Measurements from ENCODE around the gene PSMC4. TPM values are rescaled to one million over a fixed set of nuclear protein-coding genes. Genes with fewer than 3 reads are reported as not detected.

PSMC4 gene
- total RNA-seq, 4 donors from 2014 or later = 165 to 238 (median 219) TPM

DNA sequence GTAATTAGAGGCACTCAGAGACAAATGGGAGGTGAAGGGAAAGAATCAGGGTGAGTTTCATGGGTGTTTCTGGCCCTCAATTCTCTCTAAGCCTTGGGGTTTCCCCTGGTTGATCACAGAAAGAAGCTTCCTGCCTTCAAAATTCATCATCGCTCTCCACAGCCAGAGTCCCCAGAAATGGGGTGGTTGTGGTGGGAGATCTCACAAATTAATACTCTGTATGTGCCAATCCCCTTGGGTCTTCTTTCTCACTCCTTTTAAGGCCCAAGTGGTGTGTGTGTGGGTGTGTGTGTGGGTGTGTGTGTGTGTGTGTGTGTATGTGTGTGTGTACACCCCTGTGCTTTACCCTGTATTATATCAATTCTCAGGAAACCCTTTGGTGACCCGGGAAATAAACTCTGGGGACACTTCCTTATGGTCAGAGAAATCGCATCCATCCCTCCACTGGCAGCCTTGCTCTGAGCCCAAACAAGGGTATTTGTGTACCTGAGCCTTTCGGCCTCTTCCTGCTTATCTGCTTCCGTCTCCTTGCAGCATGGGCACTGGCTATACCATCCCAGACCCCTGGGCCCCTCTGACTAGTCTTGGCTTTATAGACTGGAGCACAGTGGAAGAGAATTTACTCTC lies 33.8 kb upstream of the PSMC4 start:
- H3K4me1 ChIP-seq = no peaks in the 10 kb centered on the region
- H3K9me3 ChIP-seq = no peaks in the 10 kb centered on the region
- no peak for ATAC-seq
- no peak for DNase-seq
- TF ChIP-seq POLR2A (IDR thresholded peaks at IDR 0.05) = no peak
- TF ChIP-seq, protein P1, sequence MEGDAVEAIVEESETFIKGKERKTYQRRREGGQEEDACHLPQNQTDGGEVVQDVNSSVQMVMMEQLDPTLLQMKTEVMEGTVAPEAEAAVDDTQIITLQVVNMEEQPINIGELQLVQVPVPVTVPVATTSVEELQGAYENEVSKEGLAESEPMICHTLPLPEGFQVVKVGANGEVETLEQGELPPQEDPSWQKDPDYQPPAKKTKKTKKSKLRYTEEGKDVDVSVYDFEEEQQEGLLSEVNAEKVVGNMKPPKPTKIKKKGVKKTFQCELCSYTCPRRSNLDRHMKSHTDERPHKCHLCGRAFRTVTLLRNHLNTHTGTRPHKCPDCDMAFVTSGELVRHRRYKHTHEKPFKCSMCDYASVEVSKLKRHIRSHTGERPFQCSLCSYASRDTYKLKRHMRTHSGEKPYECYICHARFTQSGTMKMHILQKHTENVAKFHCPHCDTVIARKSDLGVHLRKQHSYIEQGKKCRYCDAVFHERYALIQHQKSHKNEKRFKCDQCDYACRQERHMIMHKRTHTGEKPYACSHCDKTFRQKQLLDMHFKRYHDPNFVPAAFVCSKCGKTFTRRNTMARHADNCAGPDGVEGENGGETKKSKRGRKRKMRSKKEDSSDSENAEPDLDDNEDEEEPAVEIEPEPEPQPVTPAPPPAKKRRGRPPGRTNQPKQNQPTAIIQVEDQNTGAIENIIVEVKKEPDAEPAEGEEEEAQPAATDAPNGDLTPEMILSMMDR (IDR thresholded peaks at IDR 0.05 in 4 of 5, conservative IDR thresholded peaks at IDR 0.05 in 1 of 5) = no peak
- in situ Hi-C loops (cut with MboI; ENCODE audit: low sequenced_read_pairs in 4 of 4) (no loop called here), intact Hi-C loops (cut with DNase I; ENCODE audit: low total_unique reads) (no loop called here)
- H3K27ac ChIP-seq = no peak overlapping the region
- no peaks in the 10 kb centered on the region for H3K36me3 ChIP-seq
- no peak overlapping the region for H3K4me3 ChIP-seq
- no peaks in the 10 kb centered on the region for H3K27me3 ChIP-seq

DNA sequence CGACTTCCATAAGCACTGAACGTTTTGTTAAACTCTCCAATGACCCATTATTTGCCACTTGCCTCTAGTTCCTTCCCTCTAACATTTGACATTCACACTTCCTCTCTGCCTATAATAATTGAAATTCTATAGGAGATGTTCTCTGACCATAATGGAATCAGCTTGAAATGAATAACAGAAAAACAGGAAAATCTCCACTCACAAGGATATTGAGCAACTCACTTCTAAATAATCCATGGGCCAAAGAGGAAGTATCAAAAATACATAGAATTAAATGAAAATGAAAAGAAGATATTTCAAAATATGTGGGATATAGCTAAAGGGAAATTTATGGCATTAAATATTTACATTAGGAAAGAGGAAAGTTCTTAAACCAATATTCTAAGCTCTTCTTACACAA lies 33.2 kb upstream of the PSMC4 start:
- Histone ChIP-seq H3K4me1 (no peaks in the 10 kb centered on the region), H3K9me3 (no peaks in the 10 kb centered on the region), H3K4me3 (no peak overlapping the region), H3K36me3 (no peaks in the 10 kb centered on the region), H3K27ac (no peak overlapping the region), H3K27me3 (no peaks in the 10 kb centered on the region)
- no peak for TF ChIP-seq POLR2A (IDR thresholded peaks at IDR 0.05)
- DNase-seq = no peak
- intact Hi-C loops (cut with DNase I; ENCODE audit: low total_unique reads) = no loop called here
- ATAC-seq = no peak
- in situ Hi-C loops (cut with MboI; ENCODE audit: low sequenced_read_pairs in 4 of 4) = no loop called here

DNA sequence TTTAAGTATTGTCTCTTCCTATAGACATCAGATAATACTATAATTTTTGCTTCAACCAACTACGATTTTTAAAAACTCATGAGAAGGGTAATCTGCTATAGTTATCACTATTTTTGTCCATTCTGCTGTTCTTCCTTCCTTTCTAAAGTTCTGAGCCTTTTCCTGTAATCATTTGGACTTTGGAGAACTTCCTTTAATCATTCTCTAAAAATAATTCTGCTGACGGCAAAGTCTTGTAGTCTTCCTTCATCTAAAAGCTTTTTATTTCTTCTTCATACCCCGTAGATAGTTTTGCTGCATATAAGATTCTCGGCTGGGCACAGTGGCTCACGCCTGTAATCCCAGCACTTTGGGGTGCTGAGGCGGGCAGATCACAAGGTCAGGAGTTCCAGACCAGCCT lies 31.4 kb upstream of the PSMC4 start:
- ATAC-seq (no peak), DNase-seq (no peak)
- no peak overlapping the region for H3K27ac ChIP-seq
- no peaks in the 10 kb centered on the region for H3K36me3 ChIP-seq
- no peaks in the 10 kb centered on the region for H3K27me3 ChIP-seq
- intact Hi-C loops (cut with DNase I; ENCODE audit: low total_unique reads) (no loop called here), in situ Hi-C loops (cut with MboI; ENCODE audit: low sequenced_read_pairs in 4 of 4) (no loop called here)
- no peak overlapping the region for H3K4me3 ChIP-seq
- TF ChIP-seq POLR2A (IDR thresholded peaks at IDR 0.05) = no peak
- TF ChIP-seq, protein P1 (IDR thresholded peaks at IDR 0.05 in 4 of 5, conservative IDR thresholded peaks at IDR 0.05 in 1 of 5) = no peak
- H3K4me1 ChIP-seq = no peaks in the 10 kb centered on the region
- no peaks in the 10 kb centered on the region for H3K9me3 ChIP-seq

DNA sequence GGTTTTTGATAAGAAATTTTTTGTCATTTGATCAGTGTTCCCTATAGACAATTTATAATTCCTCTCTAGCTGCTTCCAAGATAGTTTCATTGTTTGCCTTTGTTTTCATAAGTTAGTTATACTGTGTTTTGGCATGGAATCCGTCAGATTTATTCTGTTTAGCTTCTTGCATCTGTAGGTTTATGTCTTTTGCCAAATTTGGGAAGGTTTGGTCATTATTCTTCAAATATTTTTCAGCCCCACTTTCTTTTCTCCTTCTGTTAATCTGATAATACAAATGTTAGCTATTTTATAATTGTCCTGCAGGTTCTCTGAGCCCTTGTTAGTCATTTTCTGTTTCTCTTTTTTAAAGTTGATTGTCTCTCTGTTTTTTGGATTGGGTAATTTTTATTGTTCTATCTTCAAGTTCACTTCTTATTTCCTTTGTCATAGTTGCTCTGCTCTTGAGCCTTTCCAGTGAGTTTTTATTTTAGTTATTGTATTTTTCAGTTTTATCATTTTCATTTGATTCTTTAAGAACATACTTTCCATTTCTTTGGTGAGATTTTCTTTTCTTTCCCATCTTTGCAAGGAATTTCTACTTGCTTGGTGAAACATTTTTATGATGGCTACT lies 30.6 kb upstream of the PSMC4 start:
- H3K27me3 ChIP-seq = no peaks in the 10 kb centered on the region
- TF ChIP-seq, protein P1 (IDR thresholded peaks at IDR 0.05 in 4 of 5, conservative IDR thresholded peaks at IDR 0.05 in 1 of 5) = no peak
- TF ChIP-seq POLR2A (IDR thresholded peaks at IDR 0.05) = no peak
- H3K9me3 ChIP-seq = no peaks in the 10 kb centered on the region
- ATAC-seq = no peak
- no peak for DNase-seq
- no peaks in the 10 kb centered on the region for H3K4me1 ChIP-seq
- H3K4me3 ChIP-seq = no peak overlapping the region
- no peaks in the 10 kb centered on the region for H3K36me3 ChIP-seq
- no peak overlapping the region for H3K27ac ChIP-seq
- in situ Hi-C loops (cut with MboI; ENCODE audit: low sequenced_read_pairs in 4 of 4) = no loop called here
- intact Hi-C loops (cut with DNase I; ENCODE audit: low total_unique reads) = no loop called here

DNA sequence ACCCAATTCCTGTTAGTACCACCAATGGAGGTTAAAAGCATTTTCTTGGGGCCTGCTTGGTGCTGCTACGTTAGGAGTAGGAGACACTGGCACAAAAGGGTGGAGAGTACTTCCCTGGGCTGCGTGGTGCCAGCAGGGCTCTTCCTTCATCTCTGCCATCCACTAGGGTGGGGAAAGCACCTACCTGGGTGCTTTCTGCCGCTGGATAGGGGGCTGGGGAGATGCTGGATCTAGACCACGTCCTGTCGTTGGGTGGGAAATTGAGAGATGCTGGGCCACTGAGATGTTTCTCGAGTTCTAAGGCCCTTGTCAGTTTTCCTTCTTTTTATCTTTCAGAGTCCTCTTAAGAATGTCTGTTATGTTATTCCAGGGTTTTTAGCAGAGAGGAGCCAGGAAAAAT lies 29.8 kb upstream of the PSMC4 start:
- DNase-seq = no peak
- Histone ChIP-seq H3K27ac (no peak overlapping the region), H3K36me3 (no peaks in the 10 kb centered on the region), H3K4me3 (no peak overlapping the region), H3K4me1 (no peaks in the 10 kb centered on the region), H3K9me3 (no peaks in the 10 kb centered on the region), H3K27me3 (no peaks in the 10 kb centered on the region)
- intact Hi-C loops (cut with DNase I; ENCODE audit: low total_unique reads) = no loop called here
- in situ Hi-C loops (cut with MboI; ENCODE audit: low sequenced_read_pairs in 4 of 4) = no loop called here
- ATAC-seq = no peak
- TF ChIP-seq, protein P1 (IDR thresholded peaks at IDR 0.05 in 4 of 5, conservative IDR thresholded peaks at IDR 0.05 in 1 of 5) = no peak
- no peak for TF ChIP-seq POLR2A (IDR thresholded peaks at IDR 0.05)

Data from gastrocnemius medialis (tissue), 4 donors.